Astrocyte of the cerebellum (primary cell): ENCODE results near the gene CFI.

Source experiments
- DNase-seq: peaks from one replicate; pipeline ENCODE4 v3.0.0-alpha.2; 2011; ENCODE audit warnings: low read depth
- H3K4me3 ChIP-seq: 2 replicates; pipeline ENCODE4 v1.5.1; 2011; ENCODE audit warnings: mild to moderate bottlenecking, low read depth, low read length, moderate library complexity
- in situ Hi-C: cut with HindIII; loops from 2 replicates; pipeline ENCODE4 v1.10.0; 2017; ENCODE audit warnings: low sequenced_read_pairs
- TF ChIP-seq, protein P1 (sequence below): IDR thresholded peaks from 2 replicates; pipeline ENCODE4 v1.5.1; 2012; ENCODE audit warnings: low read length, low read depth, moderate library complexity, mild to moderate bottlenecking; ENCODE audit errors: missing control alignments

The CFI gene

GRCh38 chr4:109801895-109802319, at the start of gene CFI:
Gene CFI, minus strand, starts transcription at chr4:109801999. Its CDS starts 28 bp downstream, at chr4:109801971.
- in situ Hi-C loops: no loop called here
- peak within 1 kb of the TSS; percentile 49 for H3K4me3 ChIP-seq
- DNase-seq: peak; percentile 91
- TF ChIP-seq, protein P1, sequence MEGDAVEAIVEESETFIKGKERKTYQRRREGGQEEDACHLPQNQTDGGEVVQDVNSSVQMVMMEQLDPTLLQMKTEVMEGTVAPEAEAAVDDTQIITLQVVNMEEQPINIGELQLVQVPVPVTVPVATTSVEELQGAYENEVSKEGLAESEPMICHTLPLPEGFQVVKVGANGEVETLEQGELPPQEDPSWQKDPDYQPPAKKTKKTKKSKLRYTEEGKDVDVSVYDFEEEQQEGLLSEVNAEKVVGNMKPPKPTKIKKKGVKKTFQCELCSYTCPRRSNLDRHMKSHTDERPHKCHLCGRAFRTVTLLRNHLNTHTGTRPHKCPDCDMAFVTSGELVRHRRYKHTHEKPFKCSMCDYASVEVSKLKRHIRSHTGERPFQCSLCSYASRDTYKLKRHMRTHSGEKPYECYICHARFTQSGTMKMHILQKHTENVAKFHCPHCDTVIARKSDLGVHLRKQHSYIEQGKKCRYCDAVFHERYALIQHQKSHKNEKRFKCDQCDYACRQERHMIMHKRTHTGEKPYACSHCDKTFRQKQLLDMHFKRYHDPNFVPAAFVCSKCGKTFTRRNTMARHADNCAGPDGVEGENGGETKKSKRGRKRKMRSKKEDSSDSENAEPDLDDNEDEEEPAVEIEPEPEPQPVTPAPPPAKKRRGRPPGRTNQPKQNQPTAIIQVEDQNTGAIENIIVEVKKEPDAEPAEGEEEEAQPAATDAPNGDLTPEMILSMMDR: no peak

DNA sequence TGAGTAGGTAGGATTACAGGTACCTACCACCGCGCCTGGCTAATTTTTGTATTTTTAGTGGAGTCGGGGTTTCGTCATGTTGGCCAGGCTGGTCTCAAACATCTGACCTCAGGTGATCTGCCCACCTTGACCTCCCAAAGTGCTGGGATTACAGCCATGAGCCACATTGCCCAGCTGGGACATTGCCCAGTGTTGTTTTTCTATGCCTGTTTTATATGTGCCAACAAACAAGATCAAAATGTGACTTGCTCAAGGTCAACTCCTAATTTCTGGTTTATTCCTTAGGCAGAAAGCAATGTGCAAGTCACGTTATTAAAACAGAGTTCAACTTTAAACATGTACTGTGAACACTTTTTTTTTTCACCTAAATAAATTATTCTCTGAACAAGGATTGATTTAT, 48.8 kb upstream of the CFI start:
- DNase-seq: no peak
- in situ Hi-C loops: no loop called here
- H3K4me3 ChIP-seq: no peak overlapping the region
- TF ChIP-seq, protein P1: no peak

- no peak for DNase-seq
- in situ Hi-C loops: no loop called here
- no peak overlapping the region for H3K4me3 ChIP-seq
- TF ChIP-seq, protein P1: no peak
Measured at GRCh38 chr4:109848501-109848900, 46.7 kb upstream of the CFI start.

GRCh38 chr4:109847896-109848442, 46.2 kb upstream of the CFI start, which contains the start of gene LRIT3:
Gene LRIT3, plus strand, starts transcription at chr4:109848107. Its CDS starts 95 bp downstream, at chr4:109848202.
- TF ChIP-seq, protein P1: no peak
- H3K4me3 ChIP-seq: no peak within 1 kb of the TSS
- no peak for DNase-seq
- in situ Hi-C loops: no loop called here

DNA sequence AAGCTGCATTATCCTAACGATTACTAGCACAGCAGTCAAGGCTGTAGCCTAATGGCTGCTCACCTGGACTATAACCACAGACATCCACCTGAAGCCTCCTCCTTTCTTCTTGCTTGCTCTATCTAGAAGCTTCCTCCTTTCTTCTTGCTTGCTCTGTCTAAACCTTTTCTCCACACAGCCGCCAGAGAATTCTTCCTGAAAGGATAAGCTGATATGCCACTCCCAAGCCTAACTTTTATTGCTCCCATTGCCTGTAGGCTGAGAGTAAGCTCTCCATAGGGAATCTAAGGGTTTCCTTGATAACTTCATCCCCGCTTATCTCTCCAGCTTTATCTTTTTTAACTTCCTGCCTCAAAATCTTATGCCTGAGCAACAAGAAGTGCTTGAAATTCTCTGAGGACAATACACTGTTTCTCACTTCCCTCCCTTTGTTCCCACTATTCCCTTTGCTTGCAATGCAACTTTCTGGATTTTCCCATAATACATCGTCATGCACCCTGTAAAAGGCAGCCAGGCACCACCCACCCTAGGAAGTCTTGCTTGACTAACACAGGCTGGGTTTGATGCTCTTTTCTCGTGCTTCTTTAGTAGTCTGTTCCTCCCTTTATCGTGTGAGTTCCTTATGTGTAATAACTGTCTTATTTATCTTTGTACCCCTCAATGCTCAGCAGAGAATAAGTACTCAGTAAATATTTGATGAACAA, 44.7 kb upstream of the CFI start:
- in situ Hi-C loops: no loop called here

DNA sequence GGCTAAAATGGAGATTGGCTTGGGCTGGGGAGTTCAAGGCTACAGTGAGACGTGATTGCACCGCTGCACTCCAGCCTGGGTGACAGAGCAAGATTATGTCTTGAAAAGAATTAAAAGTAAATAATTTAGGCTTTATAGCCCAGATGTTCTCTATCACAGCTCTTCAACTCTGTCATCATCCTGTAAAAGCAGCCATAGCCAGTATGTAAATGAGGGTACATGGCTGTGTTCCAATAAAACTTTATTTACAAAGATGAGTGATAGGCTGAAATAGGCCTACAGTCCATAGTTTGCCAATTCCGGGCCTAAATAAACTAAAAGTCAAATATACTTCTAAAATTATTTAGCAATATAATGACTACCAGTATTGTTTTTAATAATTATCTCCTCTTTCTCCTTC, 35.2 kb upstream of the CFI start:
- in situ Hi-C loops: no loop called here
- no peak for DNase-seq
- H3K4me3 ChIP-seq: no peak overlapping the region
- TF ChIP-seq, protein P1: no peak

More for the DNA sequence above, 44.7 kb upstream of the CFI start:
- no peak for DNase-seq
- H3K4me3 ChIP-seq: no peak overlapping the region
- TF ChIP-seq, protein P1: no peak
